Fibroblast of skin of scalp (primary cell): ENCODE data around the gene TCF12.

Experiments used
- DNase-seq: peaks from one replicate; pipeline ENCODE4 v3.0.0-alpha.2; 2013

The TCF12 gene

GRCh38 chr15:57263520-57263919 lies 345.1 kb downstream of the TCF12 start:
- no peak for DNase-seq

- DNase-seq: no peak
Measured at GRCh38 chr15:57272771-57273357, 354.4 kb downstream of the TCF12 start.

- no peak for DNase-seq
Measured at GRCh38 chr15:57273402-57273801, 355.0 kb downstream of the TCF12 start.

GRCh38 chr15:57278439-57278838 lies 360.0 kb downstream of the TCF12 start:
- DNase-seq: no peak

GRCh38 chr15:57280464-57280863 lies 362.0 kb downstream of the TCF12 start:
- DNase-seq: no peak

- DNase-seq: no peak
Measured at GRCh38 chr15:57281321-57281720, 362.9 kb downstream of the TCF12 start.

GRCh38 chr15:57282686-57283085 lies 364.2 kb downstream of the TCF12 start:
- DNase-seq: no peak

GRCh38 chr15:57283774-57284503 lies 365.5 kb downstream of the TCF12 start:
- no peak for DNase-seq

GRCh38 chr15:57284535-57284934 lies 366.1 kb downstream of the TCF12 start:
- DNase-seq: no peak

GRCh38 chr15:57285386-57285785 lies 366.9 kb downstream of the TCF12 start:
- no peak for DNase-seq

GRCh38 chr15:57286446-57287122 lies 368.1 kb downstream of the TCF12 start:
- no peak for DNase-seq

- DNase-seq: no peak
Measured at GRCh38 chr15:57287123-57287521, 368.7 kb downstream of the TCF12 start.

GRCh38 chr15:57288926-57289580 lies 370.6 kb downstream of the TCF12 start:
- peak; percentile 49 for DNase-seq

- no peak for DNase-seq
Measured at GRCh38 chr15:57290187-57290586, 371.7 kb downstream of the TCF12 start.

GRCh38 chr15:57290826-57291225 lies 372.4 kb downstream of the TCF12 start:
- DNase-seq: no peak

- no peak for DNase-seq
Measured at GRCh38 chr15:57296473-57297162, 378.2 kb downstream of the TCF12 start.

- DNase-seq: no peak
Measured at GRCh38 chr15:57297163-57297593, 378.7 kb downstream of the TCF12 start.

- DNase-seq: no peak
Measured at GRCh38 chr15:57297630-57298029, 379.2 kb downstream of the TCF12 start.

GRCh38 chr15:57298204-57298603 lies 379.8 kb downstream of the TCF12 start:
- DNase-seq: peak; percentile 42

- no peak for DNase-seq
Measured at GRCh38 chr15:57298843-57299550, 380.6 kb downstream of the TCF12 start.

GRCh38 chr15:57301307-57301706 lies 382.9 kb downstream of the TCF12 start:
- no peak for DNase-seq

- DNase-seq: no peak
Measured at GRCh38 chr15:57302640-57303257, 384.3 kb downstream of the TCF12 start.
